Measurements from ENCODE around the gene LAMA3.

The LAMA3 gene

GRCh38 chr18:23880931-23881617 is 191.8 kb downstream of the LAMA3 start:
- DNase-seq, result no peak

GRCh38 chr18:23881778-23882177 is 192.5 kb downstream of the LAMA3 start:
- DNase-seq, result peak in 1 of 14 donors; percentile 12

GRCh38 chr18:23882616-23883276 is 193.5 kb downstream of the LAMA3 start:
- no peak for DNase-seq

- no peak for DNase-seq
Observed at GRCh38 chr18:23883277-23883790, 194.1 kb downstream of the LAMA3 start.

GRCh38 chr18:23884681-23885375 is 195.6 kb downstream of the LAMA3 start:
- DNase-seq, result no peak

- DNase-seq, result no peak
Observed at GRCh38 chr18:23885750-23886149, 196.5 kb downstream of the LAMA3 start.

GRCh38 chr18:23887035-23887434 is 197.8 kb downstream of the LAMA3 start:
- no peak for DNase-seq

- DNase-seq, result no peak
Observed at GRCh38 chr18:23887493-23887892, 198.2 kb downstream of the LAMA3 start.

- DNase-seq, result no peak
Observed at GRCh38 chr18:23888881-23889280, 199.6 kb downstream of the LAMA3 start.

- no peak for DNase-seq
Observed at GRCh38 chr18:23889907-23890306, 200.7 kb downstream of the LAMA3 start.

GRCh38 chr18:23890589-23890988 is 201.3 kb downstream of the LAMA3 start:
- no peak for DNase-seq

- DNase-seq, result no peak
Observed at GRCh38 chr18:23893653-23894052, 204.4 kb downstream of the LAMA3 start.

- no peak for DNase-seq
Observed at GRCh38 chr18:23894661-23895175, 205.5 kb downstream of the LAMA3 start.

GRCh38 chr18:23897291-23897690 is 208.0 kb downstream of the LAMA3 start:
- DNase-seq, result no peak

GRCh38 chr18:23897733-23898132 is 208.5 kb downstream of the LAMA3 start:
- no peak for DNase-seq

GRCh38 chr18:23900994-23901393 is 211.7 kb downstream of the LAMA3 start:
- DNase-seq, result no peak

- no peak for DNase-seq
Observed at GRCh38 chr18:23902396-23902795, 213.1 kb downstream of the LAMA3 start.

GRCh38 chr18:23903971-23904370 is 214.7 kb downstream of the LAMA3 start:
- DNase-seq, result no peak

GRCh38 chr18:23906658-23907057 is 217.4 kb downstream of the LAMA3 start:
- no peak for DNase-seq

GRCh38 chr18:23908827-23909226 is 219.6 kb downstream of the LAMA3 start:
- DNase-seq, result no peak

- DNase-seq, result no peak
Observed at GRCh38 chr18:23910032-23910431, 220.8 kb downstream of the LAMA3 start.

GRCh38 chr18:23912356-23912755 is 223.1 kb downstream of the LAMA3 start:
- no peak for DNase-seq

- DNase-seq, result no peak
Observed at GRCh38 chr18:23916338-23916737, 227.1 kb downstream of the LAMA3 start.
